Hematopoietic multipotent progenitor cell (in vitro differentiated cells): ENCODE data around the gene DNASE1L2. TPM values are rescaled to one million over a fixed set of nuclear protein-coding genes. Genes with fewer than 3 reads are reported as not detected.

Experiments
- DNase-seq, 3 donors: peaks; one replicate each; pipeline ENCODE4 v3.0.0-alpha.2; 2011 to 2015; ENCODE audit warnings: low read depth in 2 of 3, low spot score in 2 of 3
- total RNA-seq: library from RNA; depleted of rRNA; stranded (reverse); fragments of >200 nt; gene quantifications from one replicate; pipeline ENCODE4 v1.2.3, GENCODE V29; 2012

DNASE1L2 gene
- total RNA-seq, 1 donor: 0.54 TPM

DNA sequence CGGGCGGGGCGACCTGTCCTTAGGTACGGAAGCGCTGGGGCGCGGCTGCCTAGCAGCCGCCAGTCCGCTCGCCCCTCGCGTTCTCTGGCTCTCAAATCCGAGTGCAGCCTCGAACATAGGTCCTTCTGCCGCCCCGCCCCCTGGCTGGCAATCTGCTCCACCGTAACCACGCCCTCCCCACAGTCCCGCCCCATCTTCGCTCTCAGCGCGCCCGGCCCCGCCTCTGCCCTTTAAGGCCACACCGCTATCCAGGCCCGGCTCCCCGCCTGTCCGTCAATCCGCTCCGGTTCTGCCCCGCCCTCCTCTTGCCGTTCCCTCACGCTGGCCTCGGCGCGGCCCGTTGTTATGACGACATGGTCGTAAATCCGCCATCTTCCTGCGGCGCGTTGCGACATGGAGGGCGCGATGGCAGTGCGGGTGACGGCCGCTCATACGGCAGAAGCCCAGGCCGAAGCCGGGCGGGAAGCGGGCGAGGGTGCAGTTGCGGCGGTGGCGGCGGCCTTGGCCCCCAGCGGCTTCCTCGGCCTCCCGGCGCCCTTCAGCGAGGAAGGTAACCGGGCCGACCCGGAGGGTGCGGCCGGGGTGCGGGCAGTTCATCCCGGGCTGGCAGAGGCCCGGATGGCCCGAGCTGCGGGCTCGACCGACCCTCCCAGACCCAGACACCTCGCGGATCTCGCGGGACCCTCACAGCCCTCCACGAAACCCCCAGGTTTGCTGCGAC lies 12.9 kb upstream of the DNASE1L2 start, which contains the start of gene E4F1:
E4F1 (plus strand) TSS at position 371 of the 721 bp plus-strand sequence; CDS start at position 394, 23 bp downstream.
- peak; percentile 95 to 100 (median 99) for DNase-seq

DNA sequence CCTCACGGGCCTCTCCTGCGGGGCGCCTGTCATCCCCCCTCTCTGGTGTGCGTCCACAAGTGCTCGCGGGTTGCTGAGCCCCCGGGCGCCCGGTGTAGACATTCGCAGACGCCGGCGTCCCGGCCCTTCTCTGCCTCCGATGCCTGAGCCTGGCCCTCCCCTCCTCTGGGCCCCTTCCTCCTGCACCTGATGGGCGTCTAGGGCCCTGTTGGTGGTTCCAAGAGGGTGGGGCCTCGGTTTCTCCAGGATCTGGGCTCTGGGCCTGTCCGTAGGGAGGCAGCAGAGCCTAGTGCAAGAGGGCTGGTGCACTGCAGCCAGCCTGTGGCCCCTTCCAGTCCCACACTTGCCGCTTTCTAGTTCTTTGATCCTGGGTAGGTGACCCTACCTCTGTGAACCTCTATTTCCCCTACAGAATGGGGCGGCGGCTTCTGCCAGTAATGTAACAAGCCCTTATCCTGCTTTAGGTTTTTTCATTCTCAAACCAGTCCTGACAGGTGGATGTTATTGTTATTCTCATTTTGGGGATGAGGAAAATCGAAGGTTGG lies 12.2 kb upstream of the DNASE1L2 start:
- peak in 2 of 3 donors; percentile 28 to 29 for DNase-seq

DNA sequence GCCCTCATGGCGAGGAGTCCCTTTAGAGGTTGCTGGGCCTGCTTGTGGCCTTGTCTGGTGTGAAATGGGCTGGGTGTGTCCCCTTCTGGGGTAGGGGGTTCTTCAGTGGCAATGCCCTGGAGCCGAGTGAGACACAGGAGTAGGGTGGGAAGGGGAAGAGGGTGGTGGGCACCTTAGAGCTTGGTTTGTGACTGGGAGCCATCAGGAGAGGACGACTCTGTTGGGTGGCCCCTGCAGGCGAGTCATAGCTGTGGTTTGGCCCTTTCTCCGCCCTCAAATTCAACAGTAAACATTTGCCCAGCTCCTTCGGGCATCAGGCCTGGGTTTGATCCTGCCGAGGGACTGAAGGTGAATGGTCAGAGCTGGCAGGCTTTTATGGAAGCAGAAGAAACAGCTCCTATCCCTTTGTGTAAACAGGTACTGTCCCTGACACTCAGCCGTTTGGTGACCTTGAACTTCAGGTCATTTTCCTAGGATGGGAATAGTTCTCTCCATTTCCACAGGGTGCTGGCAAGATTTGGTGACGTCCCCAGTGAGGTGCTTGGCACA lies 9.9 kb upstream of the DNASE1L2 start:
- no peak for DNase-seq

DNA sequence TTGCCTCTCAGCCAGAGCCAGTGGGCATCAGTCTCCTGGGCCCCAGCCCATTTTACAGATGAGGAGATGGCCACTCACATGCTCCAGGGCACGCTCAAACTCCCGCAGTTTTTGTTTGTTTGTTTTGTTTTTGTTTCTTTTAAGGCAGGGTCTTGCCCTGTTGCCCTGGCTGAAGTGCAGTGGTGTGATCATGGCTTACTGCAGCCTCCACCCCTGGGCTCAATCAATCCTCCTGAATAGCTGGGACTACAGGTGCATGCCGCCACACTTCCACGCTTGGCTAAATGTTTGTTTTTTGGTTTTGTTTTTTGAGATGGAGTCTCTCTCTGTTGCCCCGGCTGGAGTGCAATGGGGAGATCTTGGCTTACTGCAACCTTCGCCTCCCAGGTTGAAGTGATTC lies 9.3 kb upstream of the DNASE1L2 start:
- no peak for DNase-seq

DNA sequence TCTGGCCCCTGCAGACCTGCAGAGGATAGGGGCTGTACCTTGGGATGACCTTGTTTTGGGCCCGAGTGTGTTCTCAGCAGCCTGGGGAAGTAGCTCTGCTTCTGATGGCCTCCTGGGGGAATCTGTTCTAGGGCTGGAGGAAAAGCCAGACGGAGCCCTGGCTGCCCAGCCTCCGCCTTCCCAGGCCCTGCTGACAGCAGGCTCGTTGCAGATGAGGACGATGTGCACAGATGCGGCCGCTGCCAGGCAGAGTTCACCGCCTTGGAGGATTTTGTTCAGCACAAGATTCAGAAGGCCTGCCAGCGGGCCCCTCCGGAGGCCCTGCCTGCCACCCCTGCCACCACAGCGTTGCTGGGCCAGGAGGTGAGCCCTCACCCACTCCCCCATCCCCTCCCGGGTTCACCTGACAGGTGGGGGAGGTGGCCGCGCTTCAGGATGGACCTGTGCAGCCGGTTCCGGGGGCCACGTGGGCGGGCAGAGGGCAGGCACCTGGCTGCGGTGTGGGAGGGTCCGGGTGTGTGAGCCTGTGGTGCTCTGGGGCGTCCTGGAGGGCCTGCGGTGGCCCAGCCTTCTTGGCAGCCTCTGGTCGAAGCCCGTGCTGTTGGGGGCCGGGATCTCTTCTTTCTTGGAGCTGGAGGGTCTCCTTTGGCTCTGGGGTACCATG lies 8.0 kb upstream of the DNASE1L2 start:
- DNase-seq: no peak

DNA sequence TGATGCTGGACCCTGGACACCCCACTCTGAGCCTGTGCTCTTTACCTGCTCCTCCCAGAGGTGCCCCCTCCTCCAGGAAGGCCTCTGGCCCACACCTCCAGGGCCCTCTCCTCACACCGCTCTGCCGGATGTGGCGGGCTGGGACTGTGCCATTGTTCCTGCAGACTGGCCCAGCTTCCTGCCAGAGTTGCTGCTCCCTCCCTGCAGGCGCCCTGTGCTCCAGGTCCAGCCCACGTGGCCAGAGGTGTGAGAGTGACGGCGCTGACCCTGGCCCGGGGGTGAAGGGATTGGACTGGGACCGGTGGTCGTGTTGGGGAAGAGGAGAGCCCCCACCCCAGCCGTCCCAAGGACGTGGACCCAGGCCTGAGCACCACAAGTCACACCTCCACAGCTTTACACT lies 7.2 kb upstream of the DNASE1L2 start:
- no peak for DNase-seq

DNA sequence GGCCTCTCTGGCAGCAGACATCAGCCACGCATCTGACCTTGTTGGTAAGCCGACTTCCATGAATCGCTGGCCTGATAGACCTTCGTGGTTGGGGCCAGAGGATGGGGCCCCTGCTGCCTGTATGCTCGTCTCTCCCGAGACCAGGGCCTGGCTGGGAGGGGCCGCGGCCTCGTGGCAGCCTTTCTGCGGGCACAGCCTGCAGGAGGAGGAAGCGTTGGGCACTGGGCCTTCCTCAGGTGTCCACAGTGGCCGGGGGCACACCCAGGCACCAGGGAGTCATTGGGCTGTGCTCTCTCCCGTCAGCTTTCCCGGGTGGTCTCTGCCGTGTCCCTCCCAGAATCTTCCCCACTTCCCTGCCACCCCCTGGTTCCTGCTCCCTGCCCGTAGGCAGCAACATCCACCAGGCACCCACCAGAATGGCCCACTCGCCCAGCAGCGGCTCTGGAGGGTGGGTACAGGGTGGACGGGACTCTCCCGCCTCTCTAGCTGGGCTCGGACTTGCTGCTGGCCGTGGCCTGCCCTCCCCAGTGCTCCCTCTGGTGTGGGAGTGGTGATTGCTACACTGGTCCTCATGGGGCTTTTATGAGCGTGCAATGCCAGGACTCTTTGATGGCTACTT lies 6.5 kb upstream of the DNASE1L2 start:
- no peak for DNase-seq

DNA sequence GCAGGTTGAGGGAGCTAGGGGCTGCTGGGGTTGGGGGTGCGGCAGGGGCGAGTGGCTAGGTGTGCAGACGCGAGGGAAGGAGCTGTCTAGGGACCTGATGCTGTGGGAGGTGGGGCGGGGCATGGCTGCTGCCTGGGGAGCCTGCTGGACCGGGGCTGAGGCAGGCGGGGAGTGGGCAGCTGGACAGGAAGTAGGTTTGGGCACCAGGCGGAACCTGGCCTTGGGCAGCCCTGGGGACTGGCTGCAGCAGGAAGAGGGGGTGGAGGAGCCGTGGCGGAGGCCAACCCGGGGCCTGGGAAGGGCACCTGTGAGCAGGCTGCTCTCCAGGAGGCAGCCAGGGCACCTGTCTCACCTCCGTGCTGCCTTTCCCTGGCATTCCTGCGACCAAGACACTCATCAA lies 5.9 kb upstream of the DNASE1L2 start:
- DNase-seq: no peak

DNA sequence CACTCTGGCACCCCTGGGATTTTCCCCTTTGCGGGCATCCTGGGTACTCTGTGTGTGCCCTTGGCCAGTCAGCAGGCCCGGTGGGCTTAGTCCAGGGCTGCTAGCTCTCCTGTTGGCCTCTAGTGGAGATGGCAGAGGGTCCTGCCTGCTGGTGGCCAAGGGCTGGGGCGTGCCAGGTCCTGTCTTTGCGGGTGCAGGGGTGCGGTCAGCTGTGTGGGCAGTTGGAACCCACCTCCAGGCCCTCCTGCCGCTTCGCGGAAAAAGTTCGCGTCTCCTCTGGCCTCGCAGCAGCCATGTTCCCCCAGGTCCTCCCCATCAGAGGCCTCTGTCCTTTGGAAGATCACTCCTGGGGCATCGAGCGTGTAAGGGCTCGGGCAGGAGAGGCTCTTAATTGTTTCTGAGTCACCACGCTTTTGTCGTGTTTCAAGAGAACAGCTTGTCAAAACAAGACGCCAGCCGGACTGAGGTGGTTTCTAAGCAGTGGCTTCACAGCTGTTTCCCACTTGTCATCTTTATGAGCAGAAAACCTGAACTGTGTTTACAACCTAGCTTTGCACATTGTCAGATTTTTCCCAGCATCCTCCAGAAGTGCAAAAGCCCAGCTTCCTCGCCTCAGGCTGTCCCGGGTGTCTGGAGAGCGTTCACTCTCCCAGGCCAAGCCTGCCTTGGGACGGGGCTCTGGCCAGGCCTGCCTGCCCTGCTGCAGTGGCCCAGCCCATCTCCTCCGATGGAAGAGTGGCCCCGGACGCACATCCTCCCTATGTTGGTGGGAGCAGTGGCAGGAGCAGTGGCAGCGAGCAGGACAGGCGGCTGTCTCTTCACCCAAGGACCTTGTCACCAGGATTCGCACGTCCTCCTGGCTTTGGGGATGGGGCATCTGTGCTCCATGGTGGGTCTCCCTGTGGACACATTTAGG lies 5.0 kb upstream of the DNASE1L2 start:
- DNase-seq: no peak

DNA sequence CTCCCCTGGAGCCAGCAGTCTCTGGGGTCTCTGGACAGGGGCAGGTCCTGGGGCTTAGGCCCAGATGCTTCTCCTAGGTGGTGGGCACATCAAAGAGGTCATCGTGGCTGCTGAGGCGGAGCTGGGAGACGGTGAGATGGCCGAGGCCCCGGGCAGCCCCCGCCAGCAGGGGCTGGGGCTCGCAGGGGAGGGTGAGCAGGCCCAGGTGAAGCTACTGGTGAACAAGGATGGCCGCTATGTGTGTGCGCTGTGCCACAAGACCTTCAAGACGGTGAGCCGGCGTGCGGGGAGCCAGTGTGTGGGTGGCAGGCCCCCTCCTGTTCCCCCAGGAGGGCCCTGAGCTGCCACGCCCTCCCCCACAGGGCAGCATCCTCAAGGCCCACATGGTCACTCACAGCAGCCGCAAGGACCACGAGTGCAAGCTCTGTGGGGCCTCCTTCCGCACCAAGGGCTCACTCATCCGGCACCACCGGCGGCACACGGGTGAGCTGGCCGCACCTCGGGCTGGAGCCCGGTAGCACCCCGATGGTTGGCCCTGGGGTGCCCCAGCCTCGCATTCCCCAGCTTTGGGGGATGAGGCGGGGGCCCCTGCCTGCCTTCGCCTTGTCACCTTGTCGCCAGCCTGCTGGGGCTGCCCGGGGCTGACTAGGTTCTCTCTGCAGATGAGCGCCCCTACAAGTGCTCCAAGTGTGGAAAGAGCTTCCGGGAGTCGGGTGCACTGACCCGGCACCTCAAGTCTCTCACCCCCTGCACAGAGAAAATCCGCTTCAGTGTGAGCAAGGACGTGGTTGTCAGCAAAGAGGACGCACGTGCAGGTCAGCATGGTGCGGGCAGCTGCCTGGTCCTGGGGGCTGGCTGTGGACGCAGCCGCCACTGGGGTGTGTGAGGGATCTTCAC lies 3.9 kb upstream of the DNASE1L2 start:
- no peak for DNase-seq

DNA sequence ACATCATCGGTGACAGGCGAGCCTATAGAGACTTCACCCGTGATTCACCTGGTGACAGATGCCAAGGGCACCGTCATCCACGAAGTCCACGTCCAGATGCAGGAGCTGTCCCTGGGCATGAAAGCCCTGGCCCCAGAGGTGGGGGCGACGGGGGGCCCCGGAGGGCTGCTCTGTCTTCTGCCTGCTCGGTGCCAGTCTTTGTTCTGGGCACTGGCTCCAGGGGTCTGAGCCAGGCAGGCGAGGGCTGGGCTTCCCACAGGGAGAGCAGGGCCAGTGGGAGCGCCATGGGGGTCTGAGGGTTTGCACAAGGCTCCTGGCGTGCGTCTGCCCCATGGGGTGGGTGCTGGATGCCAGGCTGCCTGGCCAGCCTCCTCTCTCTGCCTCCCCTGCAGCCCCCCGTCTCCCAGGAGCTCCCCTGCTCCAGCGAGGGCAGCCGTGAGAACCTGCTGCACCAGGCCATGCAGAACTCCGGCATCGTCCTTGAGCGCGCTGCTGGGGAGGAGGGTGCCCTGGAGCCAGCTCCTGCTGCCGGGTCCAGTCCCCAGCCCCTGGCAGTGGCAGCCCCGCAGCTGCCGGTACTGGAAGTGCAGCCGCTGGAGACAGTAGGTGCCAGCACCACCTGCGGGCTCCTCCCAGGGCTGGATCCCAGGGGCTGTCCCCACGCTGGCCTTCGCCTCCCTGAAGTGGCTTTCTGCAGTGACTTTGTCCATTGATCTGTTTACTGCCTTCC lies 3.0 kb upstream of the DNASE1L2 start:
- no peak for DNase-seq

DNA sequence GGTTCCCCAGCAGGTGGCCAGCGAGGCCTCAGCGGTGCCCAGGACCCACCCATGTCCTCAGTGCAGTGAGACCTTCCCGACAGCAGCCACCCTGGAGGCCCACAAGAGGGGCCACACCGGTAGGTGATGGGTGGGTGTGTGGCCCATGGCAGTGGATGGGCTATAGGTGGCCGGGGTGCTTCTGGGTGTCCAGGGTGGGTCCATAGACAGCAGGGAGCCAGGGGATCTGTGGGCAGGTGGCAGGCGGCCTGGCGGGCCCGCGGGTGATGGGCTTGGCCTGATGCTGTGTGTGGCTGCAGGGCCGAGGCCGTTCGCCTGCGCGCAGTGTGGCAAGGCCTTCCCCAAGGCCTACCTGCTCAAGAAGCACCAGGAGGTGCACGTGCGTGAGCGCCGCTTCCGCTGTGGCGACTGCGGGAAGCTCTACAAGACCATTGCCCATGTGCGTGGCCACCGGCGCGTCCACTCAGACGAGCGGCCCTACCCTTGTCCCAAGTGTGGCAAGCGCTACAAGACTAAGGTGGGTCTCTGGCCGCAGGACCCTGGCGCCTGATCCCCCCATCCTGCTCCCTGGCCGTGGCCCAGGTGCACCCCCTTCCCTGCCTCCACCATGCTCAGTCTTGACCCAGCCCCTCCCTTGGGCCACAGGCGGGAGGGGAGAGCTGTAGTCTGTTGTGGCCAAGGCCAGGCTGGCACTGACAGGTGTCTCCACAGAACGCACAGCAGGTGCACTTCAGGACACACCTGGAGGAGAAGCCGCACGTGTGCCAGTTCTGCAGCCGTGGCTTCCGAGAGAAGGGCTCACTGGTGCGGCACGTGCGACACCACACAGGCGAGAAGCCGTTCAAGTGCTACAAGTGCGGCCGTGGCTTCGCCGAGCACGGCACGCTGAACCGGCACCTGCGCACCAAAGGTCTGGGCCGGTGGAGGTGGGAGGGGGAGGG lies 2.1 kb upstream of the DNASE1L2 start:
- DNase-seq: no peak

DNA sequence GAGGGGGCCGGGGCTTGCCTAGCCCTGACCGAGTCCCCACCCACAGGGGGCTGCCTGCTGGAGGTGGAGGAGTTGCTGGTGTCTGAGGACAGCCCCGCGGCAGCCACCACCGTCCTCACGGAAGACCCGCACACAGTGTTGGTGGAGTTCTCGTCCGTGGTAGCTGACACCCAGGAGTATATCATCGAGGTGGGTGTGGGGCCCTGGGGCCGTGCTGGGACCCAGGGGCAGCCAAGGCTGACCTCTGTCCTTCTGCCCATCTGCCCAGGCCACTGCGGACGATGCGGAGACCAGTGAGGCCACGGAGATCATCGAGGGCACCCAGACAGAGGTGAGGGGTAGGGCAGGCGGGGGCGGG lies 1.5 kb upstream of the DNASE1L2 start:
- no peak for DNase-seq

DNA sequence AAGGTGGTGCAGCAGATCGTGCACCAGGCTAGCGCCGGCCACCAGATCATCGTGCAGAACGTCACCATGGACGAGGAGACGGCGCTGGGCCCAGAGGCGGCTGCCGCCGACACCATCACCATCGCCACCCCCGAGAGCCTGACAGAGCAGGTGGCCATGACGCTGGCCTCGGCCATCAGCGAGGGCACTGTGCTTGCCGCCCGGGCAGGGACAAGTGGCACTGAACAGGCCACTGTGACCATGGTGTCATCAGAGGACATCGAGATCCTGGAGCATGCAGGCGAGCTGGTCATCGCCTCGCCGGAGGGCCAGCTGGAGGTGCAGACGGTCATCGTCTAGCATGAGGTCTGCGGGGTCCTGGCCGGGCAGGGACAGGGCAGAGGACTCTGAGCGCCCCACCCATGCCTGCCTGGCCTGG lies 1.0 kb upstream of the DNASE1L2 start:
- DNase-seq: no peak

DNA sequence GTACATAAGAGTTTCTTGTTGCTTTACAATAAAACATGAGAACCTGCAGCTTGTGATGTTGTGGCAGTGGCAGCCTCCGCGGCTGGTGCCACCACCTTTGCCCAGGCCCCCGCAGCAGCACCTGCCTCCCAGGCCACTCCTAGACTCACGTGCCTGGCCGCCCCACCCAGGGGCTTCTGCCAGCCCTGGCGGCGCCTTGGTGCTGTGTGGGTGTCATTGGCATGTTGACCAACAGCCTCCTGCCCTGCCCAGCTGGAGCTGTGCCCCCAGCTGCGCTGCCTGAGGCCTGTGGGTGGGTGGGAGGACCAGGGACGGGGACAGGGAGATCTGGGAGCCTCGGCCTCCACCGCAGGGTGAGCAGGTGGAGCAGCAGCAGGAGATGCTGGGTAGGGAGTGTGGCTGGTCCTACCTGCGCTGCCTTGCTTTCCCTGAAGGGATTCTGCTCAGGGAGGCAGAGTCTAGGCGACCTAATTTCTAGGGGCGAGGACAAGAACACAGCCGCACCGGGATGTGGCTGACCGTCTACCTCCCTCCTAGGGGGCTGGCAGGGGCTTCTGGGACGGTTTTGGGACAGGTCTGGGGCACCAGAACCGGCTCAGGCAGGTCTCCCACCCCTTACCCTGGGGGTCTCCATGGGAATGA lies 428 bp upstream of the DNASE1L2 start:
- DNase-seq: no peak

DNA sequence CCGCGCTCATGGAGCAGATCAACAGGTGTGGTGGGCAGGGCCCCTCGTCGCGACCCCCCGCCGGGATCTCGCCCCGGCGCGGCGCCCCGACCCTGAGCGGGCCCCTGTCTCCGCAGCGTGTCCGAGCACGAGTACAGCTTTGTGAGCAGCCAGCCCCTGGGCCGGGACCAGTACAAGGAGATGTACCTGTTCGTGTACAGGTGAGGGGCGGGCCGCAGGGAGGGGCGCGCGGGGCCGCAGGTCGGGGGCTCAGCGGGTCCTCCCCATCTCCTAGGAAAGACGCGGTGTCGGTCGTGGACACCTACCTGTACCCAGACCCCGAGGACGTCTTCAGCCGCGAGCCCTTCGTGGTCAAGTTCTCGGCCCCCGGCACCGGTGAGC lies 848 bp downstream of the DNASE1L2 start:
- DNase-seq: no peak

DNA sequence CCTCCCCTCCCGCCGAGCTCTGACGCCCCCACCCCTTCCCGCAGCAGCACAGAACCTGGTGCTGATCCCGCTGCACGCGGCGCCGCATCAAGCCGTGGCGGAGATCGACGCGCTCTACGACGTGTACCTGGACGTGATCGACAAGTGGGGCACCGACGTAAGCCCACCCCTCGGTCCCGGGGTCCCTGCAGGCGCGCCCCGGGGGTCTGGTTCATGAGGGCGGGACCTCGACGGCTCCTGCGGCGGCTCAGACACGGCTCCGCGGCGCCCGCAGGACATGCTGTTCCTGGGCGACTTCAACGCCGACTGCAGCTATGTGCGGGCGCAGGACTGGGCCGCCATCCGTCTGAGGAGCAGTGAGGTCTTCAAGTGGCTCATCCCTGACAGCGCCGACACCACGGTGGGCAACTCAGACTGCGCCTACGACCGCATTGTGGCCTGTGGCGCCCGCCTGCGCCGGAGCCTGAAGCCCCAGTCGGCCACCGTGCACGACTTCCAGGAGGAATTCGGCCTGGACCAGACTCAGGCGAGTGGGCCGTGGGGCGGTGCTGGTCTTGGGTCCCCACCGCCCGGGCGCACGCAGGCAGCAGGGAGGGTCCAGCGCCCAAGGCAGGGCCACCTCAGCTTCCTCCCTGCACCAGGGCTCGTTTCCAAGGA lies 1.4 kb downstream of the DNASE1L2 start:
- DNase-seq: no peak
